Peyer's patch (tissue), 4 donors: ENCODE data around the gene OR2S2.

Experiments used
- POLR2A ChIP-seq, 2 donors: fragments of 450-650 bp; IDR thresholded peaks; one replicate each; pipeline ENCODE4 v1.5.1; 2017; ENCODE audit warnings: antibody characterized with exemption in 2 of 2, mild to moderate bottlenecking in 2 of 2, moderate library complexity in 2 of 2
- TF ChIP-seq, protein P1 (sequence below), 6 experiments: fragments of 450-650 bp in 4 of 6; fragments of 200-600 bp in 2 of 6; sonication (generic) in 1 of 6; IDR thresholded peaks; one replicate each; pipeline ENCODE4 v1.5.1; 2017 to 2019; ENCODE audit warnings: antibody characterized with exemption in 6 of 6, mild to moderate bottlenecking in 3 of 6, moderate library complexity in 1 of 6

DNA sequence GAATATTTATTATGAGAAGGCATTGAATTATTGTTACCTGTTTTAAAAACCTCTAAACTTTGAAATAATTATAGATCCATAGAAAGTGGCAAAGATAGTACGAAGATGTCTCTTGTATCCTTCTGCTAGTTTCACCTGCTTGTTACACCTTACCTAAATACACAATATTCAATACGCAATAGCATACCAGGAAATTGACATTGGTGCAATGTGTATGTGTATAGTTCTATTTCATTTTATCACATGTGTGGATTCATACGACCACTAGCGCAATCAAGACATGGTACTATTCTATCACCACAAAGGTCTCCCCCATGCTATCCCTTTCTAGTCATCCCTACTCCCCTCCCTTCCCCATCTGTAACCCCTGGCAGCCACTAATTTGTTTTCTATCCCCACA is 8.5 kb upstream of the OR2S2 start:
- TF ChIP-seq POLR2A (IDR thresholded peaks at IDR 0.05), result no peak
- TF ChIP-seq, protein P1, sequence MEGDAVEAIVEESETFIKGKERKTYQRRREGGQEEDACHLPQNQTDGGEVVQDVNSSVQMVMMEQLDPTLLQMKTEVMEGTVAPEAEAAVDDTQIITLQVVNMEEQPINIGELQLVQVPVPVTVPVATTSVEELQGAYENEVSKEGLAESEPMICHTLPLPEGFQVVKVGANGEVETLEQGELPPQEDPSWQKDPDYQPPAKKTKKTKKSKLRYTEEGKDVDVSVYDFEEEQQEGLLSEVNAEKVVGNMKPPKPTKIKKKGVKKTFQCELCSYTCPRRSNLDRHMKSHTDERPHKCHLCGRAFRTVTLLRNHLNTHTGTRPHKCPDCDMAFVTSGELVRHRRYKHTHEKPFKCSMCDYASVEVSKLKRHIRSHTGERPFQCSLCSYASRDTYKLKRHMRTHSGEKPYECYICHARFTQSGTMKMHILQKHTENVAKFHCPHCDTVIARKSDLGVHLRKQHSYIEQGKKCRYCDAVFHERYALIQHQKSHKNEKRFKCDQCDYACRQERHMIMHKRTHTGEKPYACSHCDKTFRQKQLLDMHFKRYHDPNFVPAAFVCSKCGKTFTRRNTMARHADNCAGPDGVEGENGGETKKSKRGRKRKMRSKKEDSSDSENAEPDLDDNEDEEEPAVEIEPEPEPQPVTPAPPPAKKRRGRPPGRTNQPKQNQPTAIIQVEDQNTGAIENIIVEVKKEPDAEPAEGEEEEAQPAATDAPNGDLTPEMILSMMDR (IDR thresholded peaks at IDR 0.05), result no peak
